ENCODE data around the gene MN1.

Gene MN1
- total RNA-seq, result 0 to 0.28 reads per million in 2 donors

DNA sequence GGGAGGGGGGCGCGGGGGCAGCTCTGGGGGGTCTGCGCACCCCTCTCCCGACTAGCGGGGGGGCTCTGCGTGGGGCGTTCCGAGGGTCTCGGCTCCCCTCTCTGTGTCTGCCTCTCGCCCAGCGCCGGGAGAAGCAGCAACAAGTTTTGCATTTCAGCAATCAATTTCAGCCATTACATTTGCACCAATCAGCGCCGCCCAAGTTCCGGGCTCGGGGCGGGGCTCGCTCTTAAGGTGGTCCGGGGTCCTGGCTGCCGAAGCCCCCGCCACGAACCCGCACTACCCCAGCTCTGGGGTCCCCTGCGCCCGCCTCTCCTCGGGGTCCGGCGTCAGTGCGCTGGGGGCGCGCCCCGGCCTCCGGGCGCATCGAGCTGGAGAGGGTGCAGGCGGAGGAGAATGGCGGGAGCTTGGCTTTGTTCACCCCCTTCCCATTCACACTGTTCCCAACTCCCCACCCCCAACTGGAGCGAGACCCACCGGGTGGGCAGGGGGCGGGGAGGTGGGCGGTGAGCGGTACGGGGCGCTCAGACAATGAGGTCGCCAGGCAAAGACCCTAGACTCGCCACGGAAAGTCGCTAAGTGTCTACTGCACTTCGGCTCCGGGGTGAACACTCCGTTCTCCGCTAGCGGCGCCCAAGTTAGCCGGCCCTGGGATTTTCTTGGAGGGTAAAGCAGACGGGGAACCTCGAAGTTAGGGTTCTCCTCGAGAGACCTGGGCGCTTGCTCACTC is at the start of gene MN1:
Gene MN1, minus strand, starts transcription at position 141 of the 730 bp plus-strand sequence. CDS start 1,213 bp downstream, outside the sequence.
- DNase-seq, result peak; percentile 25

- no peak for DNase-seq
These were observed 48.5 kb upstream of the MN1 start for GRCh38 chr22:27850000-27850521.

- DNase-seq, result no peak
These were observed 46.4 kb upstream of the MN1 start for GRCh38 chr22:27848005-27848404.

GRCh38 chr22:27846910-27847309 is 45.4 kb upstream of the MN1 start:
- DNase-seq, result no peak

- DNase-seq, result no peak
These were observed 44.7 kb upstream of the MN1 start for GRCh38 chr22:27846248-27846757.

DNA sequence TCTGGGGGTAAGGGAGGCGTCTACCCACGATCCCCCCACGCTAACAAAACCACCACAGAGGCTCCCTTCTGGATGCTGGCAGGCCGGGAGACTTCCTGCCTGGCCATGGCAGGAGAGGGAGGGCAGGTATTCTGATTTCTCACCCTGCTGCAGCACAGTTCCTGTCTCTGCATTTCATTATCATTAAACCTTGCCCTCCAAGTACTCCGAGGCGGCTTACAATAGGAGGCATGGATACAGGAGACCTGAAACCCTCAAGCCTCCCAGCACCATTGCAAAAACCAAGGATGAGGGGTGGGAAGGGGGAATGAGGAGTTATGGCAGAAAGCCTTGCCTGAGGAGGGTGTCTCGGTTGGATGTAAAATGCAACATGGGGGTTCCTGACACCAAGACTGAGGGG is 44.1 kb upstream of the MN1 start:
- no peak for DNase-seq

- no peak for DNase-seq
These were observed 43.4 kb upstream of the MN1 start for GRCh38 chr22:27844656-27845591.

DNA sequence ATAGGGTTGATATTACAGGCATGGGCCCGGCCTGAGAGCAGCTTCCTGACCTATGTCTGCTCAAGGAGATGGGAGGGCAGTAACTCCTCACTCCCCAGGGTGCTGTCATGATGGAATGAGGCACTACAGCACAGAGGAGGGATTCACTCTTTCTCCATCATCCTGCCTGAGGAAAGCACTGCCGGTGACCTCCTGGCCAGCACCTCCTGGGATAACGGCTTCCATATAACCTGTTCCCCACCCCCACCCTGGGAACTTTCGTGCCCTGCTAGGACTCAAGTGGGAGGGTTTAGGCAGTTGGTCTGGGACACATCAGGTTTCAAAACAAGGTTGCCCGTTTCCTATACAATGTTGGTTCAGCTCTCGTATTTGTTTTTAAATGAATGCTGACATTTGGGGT is 42.7 kb upstream of the MN1 start:
- no peak for DNase-seq

GRCh38 chr22:27843441-27843840 is 41.9 kb upstream of the MN1 start:
- no peak for DNase-seq

- DNase-seq, result no peak
These were observed 41.3 kb upstream of the MN1 start for GRCh38 chr22:27842669-27843431.

GRCh38 chr22:27842201-27842600 is 40.6 kb upstream of the MN1 start:
- DNase-seq, result no peak

- no peak for DNase-seq
These were observed 38.9 kb upstream of the MN1 start for GRCh38 chr22:27840436-27840835.

GRCh38 chr22:27839057-27839660 is 37.6 kb upstream of the MN1 start:
- DNase-seq, result no peak

- no peak for DNase-seq
These were observed 34.6 kb upstream of the MN1 start for GRCh38 chr22:27836181-27836580.

DNA sequence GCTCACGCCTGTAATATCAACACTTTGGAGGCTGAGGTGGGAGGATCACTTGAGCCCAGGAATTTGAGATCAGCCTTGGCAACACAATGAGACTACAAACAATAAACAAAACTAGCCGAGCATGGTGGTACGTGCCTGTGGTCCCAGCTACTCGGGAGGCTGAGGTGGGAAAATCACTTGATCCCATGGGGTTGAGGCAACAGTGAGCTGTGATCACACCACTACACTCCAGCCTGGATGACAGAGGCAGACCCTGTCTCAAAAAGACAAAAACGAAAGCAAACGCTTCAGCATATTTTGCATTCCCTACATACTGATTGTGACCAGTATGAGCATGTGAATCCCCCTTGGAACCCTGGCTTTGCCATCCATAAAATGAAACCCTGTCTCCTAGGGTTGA is 33.9 kb upstream of the MN1 start:
- DNase-seq, result no peak

- no peak for DNase-seq
These were observed 33.0 kb upstream of the MN1 start for GRCh38 chr22:27834364-27835185.

DNA sequence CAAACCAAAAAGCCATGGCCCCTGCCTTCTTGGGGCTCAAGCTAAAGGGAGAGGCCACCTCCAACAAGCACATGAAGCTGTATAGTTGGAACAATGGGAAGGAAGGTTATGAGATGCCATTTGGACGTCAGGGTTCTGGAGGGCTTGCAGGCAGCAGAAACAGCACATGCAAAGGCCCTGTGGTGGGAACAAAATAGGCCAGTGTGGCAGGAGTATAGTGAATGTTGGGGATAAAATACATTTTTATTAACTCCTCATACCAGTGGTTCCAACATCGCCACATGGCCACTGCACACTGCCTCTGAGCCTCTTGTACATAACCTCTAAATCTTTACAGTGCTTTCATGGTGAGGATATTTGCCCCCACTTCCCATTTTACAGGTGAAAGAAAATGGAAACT is 32.2 kb upstream of the MN1 start:
- DNase-seq, result no peak

GRCh38 chr22:27832606-27833005 is 31.1 kb upstream of the MN1 start:
- DNase-seq, result no peak

DNA sequence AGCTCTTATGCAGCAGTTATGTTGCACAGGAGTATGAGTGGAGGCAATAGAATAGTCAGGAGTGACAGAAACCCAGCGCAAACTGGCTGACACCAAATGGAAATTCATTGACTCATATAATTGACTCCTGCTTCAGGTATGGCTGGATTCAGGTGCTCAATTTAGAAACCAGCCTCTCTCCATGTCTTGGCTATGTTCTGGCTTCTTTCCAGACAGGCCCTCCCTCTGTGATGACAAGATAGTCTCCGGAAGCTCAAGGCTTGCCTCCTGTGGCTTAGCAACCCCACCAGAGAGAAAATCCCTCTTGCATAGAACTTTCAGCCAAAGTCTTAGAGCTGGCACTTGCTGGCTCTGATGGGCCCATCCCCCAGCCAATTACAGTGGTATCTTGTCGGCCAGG is 28.1 kb upstream of the MN1 start:
- no peak for DNase-seq

GRCh38 chr22:27827604-27828587 is 26.3 kb upstream of the MN1 start:
- DNase-seq, result no peak
